Right atrium auricular region (tissue), 2 donors: Measurements from ENCODE around the gene RAPGEF3. TPM values are rescaled to one million over a fixed set of nuclear protein-coding genes. Genes with fewer than 3 reads are reported as not detected.

Experiments
- DNase-seq: peaks from one replicate; pipeline ENCODE4 v3.0.0-alpha.2; 2019; ENCODE audit warnings: low spot score
- H3K27ac ChIP-seq, 2 donors: fragments of 200-600 bp; sonication (generic); 1 replicate in 1 of 2; 2 replicates in 1 of 2; pipeline ENCODE4 v1.5.1; 2016 to 2019
- H3K27me3 ChIP-seq, 2 donors: fragments of 200-600 bp; sonication (generic); one replicate each; pipeline versions ENCODE4 v1.5.1 to v1.6.0; 2017 to 2019
- H3K36me3 ChIP-seq: fragments of 200-600 bp; sonication (generic); one replicate; pipeline ENCODE4 v1.5.1; 2016
- H3K4me1 ChIP-seq, 2 donors: fragments of 200-600 bp; sonication (generic); one replicate each; pipeline versions ENCODE4 v1.5.1 to v1.6.0; 2017 to 2019
- H3K4me3 ChIP-seq, 2 donors: fragments of 200-600 bp; sonication (generic); 1 replicate in 1 of 2; 2 replicates in 1 of 2; pipeline ENCODE4 v1.5.1; 2017 to 2019; ENCODE audit warnings: mild to moderate bottlenecking in 1 of 2, moderate library complexity in 1 of 2
- H3K9me3 ChIP-seq, 2 donors: fragments of 200-600 bp; sonication (generic); one replicate each; pipeline ENCODE4 v1.5.1; 2019
- CTCF ChIP-seq, 2 donors: fragments of 200-600 bp; sonication (generic); IDR thresholded peaks; one replicate each; pipeline ENCODE4 v1.5.1; 2019; ENCODE audit warnings: antibody characterized with exemption in 2 of 2
- total RNA-seq, 2 donors: library from RNA; depleted of rRNA; stranded (reverse); fragments of >200 nt; gene quantifications; one replicate each; pipeline ENCODE4 v1.1.0, GENCODE V29; 2016

RAPGEF3 gene
- total RNA-seq, 2 donors from 2014 or later, result 19.8 to 26.8 TPM

- DNase-seq, result no peak
- Histone ChIP-seq H3K4me1 (peaks cover 0 to 64% of the 10 kb centered on the region in 2 donors), H3K27ac (peak overlapping the region; percentile 33 to 64), H3K36me3 (peaks cover 49% of the 10 kb centered on the region), H3K9me3 (no peaks in the 10 kb centered on the region), H3K27me3 (no peaks in the 10 kb centered on the region), H3K4me3 (no peak overlapping the region)
- TF ChIP-seq CTCF (IDR thresholded peaks at IDR 0.05), result no peak
These were observed 40.8 kb upstream of the RAPGEF3 start for GRCh38 chr12:47799357-47799955.

DNA sequence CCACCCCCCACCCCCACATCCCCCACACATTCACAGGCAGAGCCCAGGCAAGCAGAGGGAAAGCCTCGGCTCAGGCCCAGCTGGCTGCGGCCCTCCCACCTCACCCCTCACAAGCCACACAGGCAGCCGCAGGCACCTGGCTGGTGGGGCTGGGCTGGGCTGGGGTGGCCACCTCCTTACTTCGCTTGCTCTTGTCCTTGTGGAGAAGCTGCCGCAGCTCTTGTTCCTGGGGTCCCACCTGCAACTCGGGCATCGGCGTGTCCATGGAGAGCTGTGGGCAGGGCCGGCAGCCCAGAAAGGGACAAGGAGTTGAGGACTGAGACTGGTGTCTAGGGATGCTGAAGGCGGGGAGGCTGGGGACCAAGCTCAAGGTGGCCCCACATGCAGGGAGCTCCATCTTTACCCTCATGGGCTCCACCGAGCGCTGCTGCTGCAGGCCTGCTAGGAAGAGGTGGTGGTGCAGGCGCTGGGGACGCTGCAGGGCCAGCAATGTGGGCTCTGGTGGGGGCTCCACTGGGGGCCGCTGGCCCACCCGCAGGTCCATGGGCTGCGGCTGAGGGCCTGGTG is 39.8 kb upstream of the RAPGEF3 start:
- H3K36me3 ChIP-seq, result peaks cover 55% of the 10 kb centered on the region
- peaks cover 0 to 55% of the 10 kb centered on the region in 2 donors for H3K4me1 ChIP-seq
- no peak overlapping the region for H3K4me3 ChIP-seq

GRCh38 chr12:47797441-47797840 is 38.8 kb upstream of the RAPGEF3 start:
- peaks cover 65% of the 10 kb centered on the region for H3K36me3 ChIP-seq
- H3K27me3 ChIP-seq, result no peaks in the 10 kb centered on the region
- no peak overlapping the region for H3K4me3 ChIP-seq
- DNase-seq, result no peak
- TF ChIP-seq CTCF (IDR thresholded peaks at IDR 0.05), result peak in 1 of 2 donors; percentile 50
- no peak overlapping the region for H3K27ac ChIP-seq
- no peaks in the 10 kb centered on the region for H3K9me3 ChIP-seq
- H3K4me1 ChIP-seq, result peaks cover 0 to 44% of the 10 kb centered on the region in 2 donors

More for the DNA sequence above, 39.8 kb upstream of the RAPGEF3 start:
- H3K9me3 ChIP-seq, result no peaks in the 10 kb centered on the region
- TF ChIP-seq CTCF (IDR thresholded peaks at IDR 0.05), result no peak
- no peak for DNase-seq
- H3K27ac ChIP-seq, result no peak overlapping the region
- H3K27me3 ChIP-seq, result no peaks in the 10 kb centered on the region

- TF ChIP-seq CTCF (IDR thresholded peaks at IDR 0.05), result no peak
- no peaks in the 10 kb centered on the region for H3K27me3 ChIP-seq
- H3K9me3 ChIP-seq, result no peaks in the 10 kb centered on the region
- H3K36me3 ChIP-seq, result peaks cover 80% of the 10 kb centered on the region
- DNase-seq, result no peak
- no peak overlapping the region for H3K27ac ChIP-seq
- peaks cover 0 to 29% of the 10 kb centered on the region in 2 donors for H3K4me1 ChIP-seq
- no peak overlapping the region for H3K4me3 ChIP-seq
These were observed 37.2 kb upstream of the RAPGEF3 start for GRCh38 chr12:47795814-47796411.

DNA sequence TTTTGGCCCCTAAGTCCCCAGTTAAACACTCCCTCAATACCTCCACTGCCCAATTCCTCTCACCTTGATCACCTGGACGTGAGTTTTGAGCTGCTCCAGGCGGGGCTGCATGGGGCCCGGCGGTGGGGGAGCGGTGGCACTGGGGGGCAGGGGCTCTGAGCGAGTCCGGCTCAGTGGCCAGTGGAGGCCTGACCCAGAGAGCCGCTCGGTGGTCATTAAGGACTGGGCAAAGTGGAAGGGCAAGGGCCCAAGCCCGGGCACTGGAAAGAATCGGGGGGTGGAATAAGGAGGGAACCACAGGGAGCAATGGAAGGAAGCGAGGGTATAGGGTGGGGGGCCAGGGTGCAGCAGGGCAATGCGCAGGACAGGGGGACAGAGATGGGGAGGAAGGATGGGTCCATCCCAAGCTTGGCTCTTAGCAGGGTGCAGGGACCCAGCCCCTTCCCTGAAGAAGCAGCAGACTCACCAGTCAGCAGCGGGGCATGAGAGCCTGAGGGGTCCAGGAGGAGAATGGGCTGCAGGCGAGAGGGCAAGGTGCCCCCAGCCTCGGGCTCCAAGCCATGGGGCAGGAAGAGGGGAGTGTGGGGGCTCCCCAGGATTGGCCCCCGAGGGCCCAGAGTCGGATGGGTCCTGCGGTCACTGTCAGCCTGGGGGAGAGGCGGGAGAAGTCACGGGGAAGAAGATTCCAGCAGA is 36.6 kb upstream of the RAPGEF3 start:
- Histone ChIP-seq H3K27me3 (no peaks in the 10 kb centered on the region), H3K4me3 (no peak overlapping the region), H3K9me3 (no peaks in the 10 kb centered on the region), H3K36me3 (peaks cover 86% of the 10 kb centered on the region), H3K4me1 (peaks cover 0 to 23% of the 10 kb centered on the region in 2 donors), H3K27ac (no peak overlapping the region)
- no peak for TF ChIP-seq CTCF (IDR thresholded peaks at IDR 0.05)
- DNase-seq, result no peak
